Smooth muscle cell (in vitro differentiated cells): Measurements from ENCODE around the gene OTOF. TPM values are rescaled to one million over a fixed set of nuclear protein-coding genes. Genes with fewer than 3 reads are reported as not detected.

Experiments
- DNase-seq: peaks from one replicate; lab custom pipeline; 2025; ENCODE audit not compliant: unreplicated experiment; lab: John Stamatoyannopoulos, UW
- H2AFZ ChIP-seq: fragments of 200-600 bp; sonication (generic); 2 replicates; pipeline ENCODE4 v1.6.0; 2016; ENCODE audit warnings: antibody characterized with exemption, low read depth, mild to moderate bottlenecking
- H3F3A ChIP-seq: fragments of 200-600 bp; sonication (generic); 2 replicates; pipeline ENCODE4 v1.6.0; 2017; ENCODE audit warnings: antibody characterized with exemption, low read depth
- H3K27ac ChIP-seq: fragments of 200-600 bp; sonication (generic); 2 replicates; pipeline ENCODE4 v1.5.1; 2016; ENCODE audit warnings: low read depth, mild to moderate bottlenecking
- H3K27me3 ChIP-seq: fragments of 200-600 bp; sonication (generic); 2 replicates; pipeline ENCODE4 v1.6.1; 2016; ENCODE audit warnings: low read depth, mild to moderate bottlenecking
- H3K36me3 ChIP-seq: fragments of 200-600 bp; sonication (generic); 2 replicates; pipeline ENCODE4 v1.5.1; 2016; ENCODE audit warnings: low read depth
- H3K4me1 ChIP-seq: fragments of 200-600 bp; sonication (generic); 2 replicates; pipeline ENCODE4 v1.5.1; 2016; ENCODE audit warnings: low read depth
- H3K4me2 ChIP-seq: fragments of 200-600 bp; sonication (generic); 2 replicates; pipeline ENCODE4 v1.6.0; 2016; ENCODE audit warnings: mild to moderate bottlenecking
- H3K4me3 ChIP-seq: fragments of 200-600 bp; sonication (generic); 2 replicates; pipeline ENCODE4 v1.5.1; 2016; ENCODE audit warnings: mild to moderate bottlenecking
- H3K79me2 ChIP-seq: fragments of 200-600 bp; sonication (generic); 2 replicates; pipeline ENCODE4 v1.6.0; 2016; ENCODE audit warnings: low read depth, mild to moderate bottlenecking
- H3K9ac ChIP-seq: fragments of 200-600 bp; sonication (generic); 2 replicates; pipeline ENCODE4 v1.6.0; 2016; ENCODE audit warnings: low read depth
- H3K9me3 ChIP-seq: fragments of 200-600 bp; sonication (generic); replicated peaks from 2 replicates; pipeline ENCODE4 v1.5.1; 2016; ENCODE audit warnings: low read depth
- H4K20me1 ChIP-seq: fragments of 200-600 bp; sonication (generic); 2 replicates; pipeline ENCODE4 v1.6.0; 2016; ENCODE audit warnings: low read depth
- WGBS: methylation state at CpG from one replicate; pipeline ENCODE4 v1.1.7; 2016; ENCODE audit warnings: low lambda C conversion rate; 5-methylcytosine and 5-hydroxymethylcytosine counted together
- polyA plus RNA-seq: library from polyadenylated mRNA; unstranded; fragments of >200 nt; fragmentation: Nextera tagmentation; extraction: Ambion mirVana; gene quantifications from 2 replicates; pipeline ENCODE4 v1.2.1, GENCODE V29; 2016
- total RNA-seq: library from RNA; depleted of rRNA; stranded (reverse); fragments of >200 nt; gene quantifications from 2 replicates; pipeline ENCODE4 v1.2.3, GENCODE V29; 2014
- TF ChIP-seq, protein P1 (sequence below): fragments of 200-600 bp; sonication (generic); IDR thresholded peaks from 2 replicates; pipeline ENCODE4 v1.5.1; 2017; ENCODE audit warnings: borderline replicate concordance, mild to moderate bottlenecking, antibody characterized with exemption; ENCODE audit not compliant: insufficient read depth, poor library complexity, severe bottlenecking

OTOF gene
- total and polyA plus RNA-seq, 2 experiments from 2014 or later: 0.05 TPM; not detected in 1

DNA sequence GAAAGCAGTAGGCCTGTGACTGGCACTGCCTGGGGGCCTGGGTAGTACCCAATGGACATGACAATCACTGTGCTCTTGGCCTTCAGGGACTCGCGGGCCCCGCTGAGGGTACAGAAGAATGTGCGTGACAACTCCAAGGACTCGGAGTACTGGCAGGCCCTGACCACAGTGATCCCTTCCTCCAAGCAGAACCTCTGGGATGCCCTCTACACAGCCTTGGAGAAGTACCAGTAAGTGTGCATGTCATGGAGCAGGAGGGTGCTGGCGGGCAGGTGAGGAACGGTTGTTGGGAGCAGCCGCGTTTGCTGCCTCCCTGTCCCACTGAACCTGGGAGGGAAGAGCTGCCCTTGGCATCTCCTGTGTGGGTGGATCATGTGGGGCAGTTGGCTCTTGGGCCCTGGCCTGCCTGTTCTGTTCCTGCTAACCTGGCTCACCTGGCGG is 23.3 kb downstream of the OTOF start:
- DNase-seq: no peak
- Histone ChIP-seq H3K4me2 (no peak overlapping the region), H4K20me1 (no peaks in the 10 kb centered on the region), H3K9me3 (no peaks in the 10 kb centered on the region), H3K27me3 (no peaks in the 10 kb centered on the region), H3K4me1 (peaks cover 10% of the 10 kb centered on the region), H3K36me3 (no peaks in the 10 kb centered on the region), H3K4me3 (no peak overlapping the region), H3K27ac (no peak overlapping the region), H3K9ac (no peak overlapping the region), H3K79me2 (no peaks in the 10 kb centered on the region), H2AFZ (no peak overlapping the region), H3F3A (no peaks in the 10 kb centered on the region)
- TF ChIP-seq, protein P1, sequence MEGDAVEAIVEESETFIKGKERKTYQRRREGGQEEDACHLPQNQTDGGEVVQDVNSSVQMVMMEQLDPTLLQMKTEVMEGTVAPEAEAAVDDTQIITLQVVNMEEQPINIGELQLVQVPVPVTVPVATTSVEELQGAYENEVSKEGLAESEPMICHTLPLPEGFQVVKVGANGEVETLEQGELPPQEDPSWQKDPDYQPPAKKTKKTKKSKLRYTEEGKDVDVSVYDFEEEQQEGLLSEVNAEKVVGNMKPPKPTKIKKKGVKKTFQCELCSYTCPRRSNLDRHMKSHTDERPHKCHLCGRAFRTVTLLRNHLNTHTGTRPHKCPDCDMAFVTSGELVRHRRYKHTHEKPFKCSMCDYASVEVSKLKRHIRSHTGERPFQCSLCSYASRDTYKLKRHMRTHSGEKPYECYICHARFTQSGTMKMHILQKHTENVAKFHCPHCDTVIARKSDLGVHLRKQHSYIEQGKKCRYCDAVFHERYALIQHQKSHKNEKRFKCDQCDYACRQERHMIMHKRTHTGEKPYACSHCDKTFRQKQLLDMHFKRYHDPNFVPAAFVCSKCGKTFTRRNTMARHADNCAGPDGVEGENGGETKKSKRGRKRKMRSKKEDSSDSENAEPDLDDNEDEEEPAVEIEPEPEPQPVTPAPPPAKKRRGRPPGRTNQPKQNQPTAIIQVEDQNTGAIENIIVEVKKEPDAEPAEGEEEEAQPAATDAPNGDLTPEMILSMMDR: no peak
- WGBS: 95% methylated on average over 10 of the region's 10 CpGs

- Histone ChIP-seq H3F3A (no peaks in the 10 kb centered on the region), H3K4me1 (peaks cover 10% of the 10 kb centered on the region), H2AFZ (no peak overlapping the region), H3K27ac (no peak overlapping the region), H3K79me2 (no peaks in the 10 kb centered on the region), H3K9ac (no peak overlapping the region), H3K27me3 (no peaks in the 10 kb centered on the region), H3K36me3 (no peaks in the 10 kb centered on the region), H3K4me2 (no peak overlapping the region), H3K4me3 (no peak overlapping the region), H3K9me3 (no peaks in the 10 kb centered on the region), H4K20me1 (no peaks in the 10 kb centered on the region)
- DNase-seq: no peak
- TF ChIP-seq, protein P1: no peak
- 85% methylated on average over 11 of the region's 11 CpGs for WGBS
Measured at GRCh38 chr2:26453421-26454329, 24.2 kb downstream of the OTOF start.

- Histone ChIP-seq H3K27me3 (no peaks in the 10 kb centered on the region), H3K4me2 (no peak overlapping the region), H3F3A (no peaks in the 10 kb centered on the region), H3K9me3 (no peaks in the 10 kb centered on the region), H3K36me3 (no peaks in the 10 kb centered on the region), H3K27ac (no peak overlapping the region), H3K4me1 (no peaks in the 10 kb centered on the region), H3K4me3 (no peak overlapping the region), H2AFZ (no peak overlapping the region), H4K20me1 (no peaks in the 10 kb centered on the region), H3K79me2 (no peaks in the 10 kb centered on the region), H3K9ac (no peak overlapping the region)
- 100% methylated on average over 1 of the region's 1 CpG for WGBS
- TF ChIP-seq, protein P1: no peak
- DNase-seq: no peak
Measured at GRCh38 chr2:26451700-26452099, 26.2 kb downstream of the OTOF start.
